GM19397 (cell line): ENCODE measurements around the gene PIGH.

ENCODE experiments used
- ATAC-seq: cut with Tn5 transposase; IDR thresholded peaks from one replicate; pipeline ENCODE4 v1.9.1; 2021; ENCODE audit warnings: mild to moderate bottlenecking, moderate library complexity; ENCODE audit not compliant: unreplicated experiment

Gene PIGH

DNA sequence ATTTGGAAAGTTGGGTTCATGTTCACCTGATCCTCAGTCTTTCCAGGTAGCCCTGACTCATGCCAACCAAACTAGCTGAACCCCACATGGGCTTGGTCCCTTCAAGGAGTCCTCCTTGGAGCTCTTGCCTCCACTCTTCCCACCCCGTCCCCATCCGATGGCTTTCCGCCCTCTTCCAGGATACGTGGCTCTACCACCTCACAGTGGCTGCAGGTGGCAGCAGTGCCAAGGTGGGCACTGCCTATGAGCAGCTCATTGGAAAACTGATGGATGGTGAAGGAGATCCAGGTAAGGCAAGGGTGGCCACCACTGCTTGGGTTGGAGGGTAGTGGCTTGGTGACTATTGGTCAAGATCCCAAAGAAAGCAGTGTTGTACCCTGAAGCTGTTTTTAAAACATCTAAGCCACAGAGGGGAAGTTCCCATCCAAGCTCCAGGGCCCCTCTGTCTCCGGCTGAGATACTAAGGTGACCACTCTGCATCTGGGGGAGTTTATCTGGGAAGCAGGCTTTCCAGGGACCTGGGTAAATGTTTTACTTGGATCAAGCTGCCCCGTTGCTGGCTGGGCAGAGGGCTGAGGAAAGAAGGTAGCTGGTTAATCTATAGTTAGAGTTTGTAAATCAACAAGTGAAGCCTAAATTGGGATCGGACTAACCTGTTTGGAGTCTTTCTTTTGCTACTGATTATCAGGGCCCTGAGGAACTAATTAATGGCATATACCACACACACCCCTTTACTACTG is 23.7 kb downstream of the PIGH start:
- ATAC-seq, result no peak

DNA sequence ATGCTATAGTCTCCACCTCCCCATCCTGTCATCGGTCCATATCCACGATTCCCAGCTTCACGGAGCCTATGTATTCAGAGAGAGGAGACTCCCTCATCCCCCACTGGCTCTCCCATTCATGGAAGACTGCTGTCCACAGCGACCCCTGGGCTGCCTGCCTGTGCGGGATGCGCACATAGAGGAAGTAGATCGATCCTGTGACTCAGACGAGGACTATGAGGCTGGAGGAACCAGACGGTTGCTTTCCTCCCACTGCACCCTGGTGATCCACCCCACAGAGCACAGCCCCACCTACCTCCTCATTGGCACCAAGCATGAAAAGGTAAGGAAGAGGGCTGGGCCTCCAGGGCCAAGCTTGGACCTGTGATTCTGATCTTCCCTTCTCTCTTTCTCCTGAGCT is 24.4 kb downstream of the PIGH start:
- ATAC-seq, result no peak

DNA sequence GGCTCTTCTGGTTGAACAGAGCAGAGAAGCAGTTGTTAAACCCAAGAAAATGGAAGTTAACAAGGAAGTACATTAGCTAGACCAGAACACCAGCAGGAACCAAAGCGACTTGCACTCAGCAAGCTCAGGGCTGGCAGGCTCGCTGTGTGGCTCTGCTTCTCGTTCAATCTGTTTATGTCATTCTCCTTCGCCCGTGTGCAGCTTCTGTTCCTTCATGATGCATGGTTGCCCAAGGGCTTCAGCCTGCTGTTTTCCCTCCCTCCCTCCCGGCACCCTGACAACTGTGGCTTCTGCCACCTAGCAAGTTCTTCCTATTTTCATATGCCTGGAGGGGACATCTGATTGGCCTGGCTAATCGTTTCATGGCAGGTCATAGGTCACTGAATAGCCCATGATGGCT is 25.3 kb downstream of the PIGH start:
- ATAC-seq, result no peak

DNA sequence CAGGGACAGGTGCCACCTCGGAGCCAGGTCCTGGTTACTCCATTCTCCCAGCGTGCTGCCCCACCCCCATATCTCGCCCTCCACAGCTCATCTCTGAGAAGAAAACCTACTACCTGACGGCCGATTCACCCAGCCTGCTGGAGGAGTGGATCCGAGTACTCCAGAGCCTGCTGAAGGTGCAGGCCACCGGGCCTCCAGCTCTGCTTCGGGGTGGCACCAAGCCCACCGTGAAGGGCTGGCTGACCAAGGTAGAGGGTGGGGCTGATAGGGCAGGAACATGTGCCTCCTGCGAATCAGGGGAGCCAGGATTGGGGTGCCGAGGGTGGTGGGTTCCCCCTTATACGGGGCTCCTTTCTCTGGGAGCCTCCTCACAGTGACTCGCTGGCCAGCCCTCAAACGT is 25.9 kb downstream of the PIGH start:
- no peak for ATAC-seq

DNA sequence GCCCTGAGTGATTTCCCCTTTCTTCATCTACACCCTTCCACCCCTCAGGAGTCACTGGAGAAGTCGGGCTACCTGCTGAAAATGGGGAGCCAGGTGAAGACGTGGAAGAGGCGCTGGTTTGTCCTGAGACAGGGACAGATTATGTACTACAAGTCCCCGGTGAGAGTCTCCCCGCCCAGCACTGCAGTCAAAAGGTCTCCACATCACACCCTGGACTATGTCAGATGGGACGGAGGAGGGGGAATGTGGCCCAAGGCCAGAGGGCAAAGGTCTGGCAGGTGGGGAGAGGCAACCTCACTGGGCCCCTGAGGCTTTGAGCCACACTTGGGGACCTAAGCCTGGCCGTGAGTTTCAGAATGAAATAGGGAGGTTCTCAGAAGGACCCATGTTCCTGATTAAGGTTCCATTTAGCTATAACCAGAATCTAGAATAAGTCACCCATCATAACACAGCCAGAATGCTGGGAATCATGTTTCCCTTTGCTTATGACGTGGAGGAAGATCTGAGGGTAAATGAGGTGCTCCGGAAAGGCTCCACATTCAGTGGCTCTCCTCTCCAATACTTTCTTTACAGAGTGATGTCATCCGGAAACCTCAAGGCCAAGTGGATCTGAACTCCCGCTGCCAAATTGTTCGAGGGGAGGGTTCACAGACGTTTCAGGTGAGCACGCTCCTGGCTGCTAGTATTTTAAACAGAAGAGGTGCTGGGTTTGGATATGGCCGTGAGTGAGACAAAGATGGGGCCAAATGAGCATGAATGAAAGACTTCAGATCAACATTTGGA is 26.6 kb downstream of the PIGH start:
- ATAC-seq, result no peak

DNA sequence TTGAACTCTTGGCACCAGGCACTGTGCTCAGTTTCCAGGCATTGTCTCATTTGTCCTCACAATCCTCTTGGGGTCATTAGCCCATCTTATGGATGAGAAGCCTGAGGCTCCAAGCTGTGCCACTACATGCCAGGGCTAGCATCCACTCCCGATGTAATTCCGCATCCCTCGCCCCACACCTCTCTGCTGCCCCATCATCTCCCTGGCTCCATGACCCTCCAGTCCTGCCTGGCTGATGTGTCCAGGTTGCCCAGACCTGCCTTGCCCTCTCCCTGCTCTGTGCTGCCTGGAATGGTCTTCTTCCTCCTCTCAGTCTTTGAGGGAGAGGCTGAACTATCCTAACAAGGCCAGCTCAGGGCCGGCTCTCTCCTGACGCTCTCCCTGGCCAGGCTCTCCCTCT is 27.5 kb downstream of the PIGH start:
- no peak for ATAC-seq

DNA sequence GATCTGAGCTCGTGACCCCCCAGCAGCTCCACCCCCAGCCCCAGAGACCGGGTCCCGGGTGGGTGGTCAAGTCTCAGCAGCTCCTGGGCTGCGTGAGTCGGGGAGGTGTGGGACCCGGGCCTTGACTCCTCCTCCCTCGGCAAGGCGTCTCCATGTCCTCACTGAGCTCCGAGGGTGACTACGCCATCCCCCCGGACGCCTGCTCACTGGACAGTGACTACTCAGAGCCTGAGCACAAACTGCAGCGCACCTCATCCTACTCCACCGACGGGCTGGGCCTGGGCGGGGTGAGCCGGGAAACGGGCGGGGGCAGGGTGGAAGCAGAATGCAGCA is 28.1 kb downstream of the PIGH start:
- no peak for ATAC-seq

DNA sequence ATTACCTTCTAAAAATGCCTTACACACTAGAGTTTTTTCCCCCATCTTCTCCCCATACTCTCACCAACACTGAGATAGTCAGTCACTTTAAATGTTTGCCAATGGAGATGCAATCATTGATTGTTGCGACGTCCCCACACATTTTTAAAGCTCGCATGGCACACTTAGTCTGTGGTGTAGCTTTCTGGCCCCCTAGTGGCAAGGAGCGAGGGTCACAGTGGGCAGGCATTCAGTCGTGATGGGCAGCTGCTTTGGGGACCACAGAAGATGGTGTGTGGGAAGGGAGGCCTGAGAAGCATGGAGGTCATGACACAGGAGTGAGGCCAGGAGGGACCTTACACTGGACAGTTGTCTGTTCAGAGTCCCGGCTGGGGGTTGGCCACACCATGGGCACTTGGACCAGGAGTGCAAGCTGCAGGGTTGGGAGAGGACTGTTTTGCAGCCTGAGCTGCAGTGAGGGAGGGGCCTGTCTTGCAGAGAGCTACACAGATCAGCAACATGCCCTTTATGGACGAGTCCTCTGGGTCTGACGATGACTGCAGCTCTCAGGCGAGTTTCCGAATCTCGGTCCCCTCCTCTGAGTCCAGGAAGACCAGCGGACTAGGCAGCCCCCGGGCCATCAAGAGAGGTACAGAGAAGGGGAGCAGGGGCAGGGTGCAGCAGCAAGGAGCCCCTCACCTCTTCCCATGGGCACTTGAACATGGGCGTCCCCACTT is 28.6 kb downstream of the PIGH start:
- ATAC-seq, result peak; percentile 64

DNA sequence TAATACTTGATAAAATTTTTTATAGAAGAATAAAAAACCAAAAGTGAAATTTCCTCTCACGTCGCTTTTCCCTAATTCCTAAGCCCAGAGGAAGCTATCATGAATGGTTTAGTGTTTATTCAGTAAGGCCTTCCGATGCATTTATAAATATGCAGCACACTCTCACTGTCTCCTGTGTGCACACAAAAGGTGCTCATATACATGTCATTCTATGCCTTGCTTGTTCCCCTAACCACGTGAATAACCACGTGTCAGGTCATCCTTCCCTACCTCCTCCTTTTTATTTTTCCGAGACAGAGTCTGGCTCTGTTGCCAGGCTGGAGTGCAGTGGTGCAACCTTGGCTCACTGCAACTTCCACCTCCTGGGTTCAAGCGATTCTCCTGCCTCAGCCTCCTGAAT is 29.6 kb downstream of the PIGH start:
- ATAC-seq, result no peak

DNA sequence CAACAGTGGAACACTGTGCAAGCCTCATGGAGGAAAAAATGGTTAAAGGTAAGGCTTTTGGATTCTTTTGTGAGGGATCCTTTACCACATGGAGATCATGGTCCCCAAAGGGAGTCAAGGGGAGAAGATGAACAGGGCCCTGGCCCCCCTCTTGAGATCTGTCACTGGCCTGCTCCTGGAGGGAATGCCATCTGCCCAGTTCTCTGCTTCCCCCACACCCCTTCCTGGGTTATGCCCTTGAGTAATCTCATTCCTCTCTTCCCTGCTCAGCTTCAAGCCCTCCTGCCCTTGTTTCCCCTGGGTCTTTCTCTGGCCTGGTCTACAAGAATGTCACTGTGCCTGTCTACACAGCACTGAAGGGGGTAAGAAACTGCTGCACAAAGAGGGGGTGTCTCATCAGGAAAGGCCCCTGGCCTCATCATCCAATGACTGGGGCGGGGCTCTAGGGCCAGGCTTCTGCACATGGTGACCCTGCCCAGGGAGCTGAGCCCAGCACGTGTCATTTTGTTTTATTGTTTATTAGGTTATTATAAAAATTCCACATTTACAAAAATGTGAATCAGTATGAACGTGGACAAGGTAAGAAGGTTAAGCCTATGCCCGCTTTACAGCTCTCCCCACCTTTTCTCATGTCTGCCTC is 30.3 kb downstream of the PIGH start:
- ATAC-seq, result no peak

DNA sequence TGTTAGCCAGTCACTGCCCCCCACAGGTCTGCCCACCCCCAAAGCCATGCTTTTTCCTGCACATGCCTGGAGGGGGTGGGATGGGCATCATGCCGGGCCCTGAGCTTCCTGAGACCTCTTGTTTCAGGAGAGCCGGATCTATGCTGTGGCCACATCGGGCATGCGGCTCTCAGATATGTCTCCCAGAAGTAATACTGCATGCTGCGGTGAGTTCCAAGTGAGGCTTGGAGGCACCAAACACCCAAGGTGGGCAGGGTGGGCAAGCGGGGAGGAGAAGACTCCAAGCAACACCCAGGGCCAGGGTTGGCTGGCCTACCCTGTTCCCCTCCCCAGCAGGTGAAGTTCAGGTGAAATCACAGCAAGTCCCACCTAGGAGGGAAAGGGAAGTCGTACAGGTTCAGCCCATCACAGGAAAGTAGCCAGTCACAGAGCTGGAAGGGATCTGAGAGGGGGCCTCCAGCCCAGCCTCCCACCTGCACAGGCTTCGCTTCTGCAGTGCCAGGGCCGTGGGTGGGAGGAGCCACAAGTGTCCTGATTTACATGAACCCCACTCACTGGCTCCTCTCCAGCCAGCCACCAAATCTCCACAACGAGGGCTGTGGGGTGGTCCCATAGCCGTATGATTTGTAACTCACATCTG is 30.9 kb downstream of the PIGH start:
- ATAC-seq, result no peak

DNA sequence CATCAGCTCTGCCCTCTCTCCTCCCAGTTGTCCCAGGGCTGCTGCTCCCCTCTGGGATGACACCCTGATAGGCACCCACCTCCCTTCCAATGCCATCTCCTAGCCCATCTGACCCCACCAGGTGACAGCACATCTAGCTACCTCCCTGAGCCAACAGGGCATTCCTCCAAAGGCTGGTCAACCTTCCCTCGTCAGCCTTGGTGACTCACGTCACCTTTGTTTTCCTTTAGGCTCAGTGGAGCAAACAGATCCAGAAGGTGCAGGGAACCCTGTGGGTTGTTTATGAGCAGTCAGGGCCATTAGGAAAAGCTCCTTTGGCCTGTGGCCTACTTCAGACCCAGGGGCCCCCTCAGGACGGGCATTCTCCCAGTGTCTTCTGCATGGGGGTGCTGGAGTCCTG is 32.4 kb downstream of the PIGH start:
- no peak for ATAC-seq

DNA sequence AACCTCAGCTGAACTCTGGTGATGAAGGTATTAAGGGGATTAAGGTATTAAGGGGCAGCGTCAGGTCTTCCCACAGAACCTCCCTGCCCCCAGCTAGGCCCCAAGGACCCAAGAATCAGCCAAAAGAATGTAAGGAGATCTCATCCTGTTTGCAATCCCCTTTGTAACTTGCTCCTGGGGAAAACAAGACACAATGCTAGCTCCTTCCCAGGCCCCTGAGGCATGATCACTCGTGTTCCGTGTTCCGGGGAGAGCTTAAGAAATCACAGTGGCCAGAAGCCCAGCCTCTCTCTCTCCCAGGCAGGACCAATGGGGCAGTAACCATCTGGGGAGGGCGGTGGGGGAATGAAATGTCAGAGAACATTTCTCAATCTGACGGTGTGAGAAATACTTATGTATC is 33.2 kb downstream of the PIGH start:
- no peak for ATAC-seq

DNA sequence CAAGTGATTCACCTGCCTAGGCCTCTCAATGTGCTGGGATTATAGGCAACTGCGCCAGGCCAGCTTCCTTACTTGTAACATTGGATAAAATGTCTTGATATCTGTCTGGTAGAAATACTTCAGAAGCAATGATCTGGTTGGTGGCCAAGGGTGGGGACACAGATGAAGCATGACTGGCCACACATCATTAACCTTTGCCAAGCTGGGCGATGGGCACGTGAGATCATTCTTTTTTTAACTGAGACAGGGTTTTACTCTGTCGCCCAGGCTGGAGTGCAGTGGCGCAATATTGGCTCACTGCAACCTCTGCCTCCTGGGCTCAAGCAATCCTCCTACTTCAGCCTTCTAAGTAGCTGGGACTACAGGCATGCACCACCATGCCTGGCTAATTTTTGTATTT is 35.8 kb downstream of the PIGH start:
- no peak for ATAC-seq

DNA sequence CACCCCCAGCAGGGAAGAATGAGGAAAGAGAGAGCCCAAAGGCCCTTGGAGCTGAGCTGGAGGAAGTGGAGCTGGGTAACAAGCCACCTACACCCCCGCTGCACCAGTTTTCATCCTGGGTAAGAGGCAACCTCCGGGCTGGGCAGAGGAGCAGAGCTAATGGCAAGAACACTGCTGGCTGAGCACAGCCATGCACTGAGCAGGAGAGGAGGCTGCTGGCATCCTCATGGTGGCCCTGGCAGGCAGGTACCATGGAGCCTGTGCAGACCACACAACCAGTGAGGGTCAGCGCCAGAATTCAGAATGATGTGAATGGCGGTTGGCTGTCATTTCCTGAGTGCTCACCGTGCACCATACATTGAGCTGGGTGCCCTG is 37.3 kb downstream of the PIGH start:
- ATAC-seq, result no peak

DNA sequence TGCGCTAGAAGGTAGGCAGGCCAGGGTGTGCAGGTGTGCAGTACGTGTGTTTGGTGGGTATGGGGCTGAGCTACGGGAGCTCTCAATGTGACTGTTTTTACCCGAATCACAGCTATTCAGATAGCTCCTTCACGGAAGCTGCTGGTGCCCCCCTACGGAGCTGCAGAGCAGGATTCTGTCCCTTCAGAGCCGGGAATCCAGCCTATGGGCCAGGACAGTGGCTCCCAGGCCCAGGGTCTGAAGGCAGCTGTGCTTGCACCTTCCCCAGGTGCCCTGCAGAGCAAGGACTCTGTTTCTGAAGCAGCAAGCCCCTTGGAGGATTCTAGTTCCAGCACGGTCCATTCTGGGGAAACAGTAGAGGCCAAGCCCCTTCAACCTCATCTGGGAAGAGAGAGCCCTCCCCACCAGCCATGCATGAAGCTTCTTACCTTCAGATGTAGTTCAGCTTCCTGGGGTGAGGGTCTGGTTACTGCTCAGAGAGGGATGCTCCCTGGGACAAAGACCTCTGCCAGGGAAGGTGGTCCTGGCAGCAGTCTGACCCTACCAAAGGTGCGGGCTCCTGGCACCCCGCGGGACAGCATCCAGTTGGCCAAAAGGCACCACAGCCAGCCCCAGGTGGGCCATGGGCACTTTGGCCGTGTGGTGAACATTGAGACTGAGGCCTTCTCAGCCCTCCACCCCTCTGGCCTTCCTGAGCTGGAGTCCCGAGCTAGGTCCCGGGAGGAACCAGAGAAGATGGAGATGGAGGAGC is 37.9 kb downstream of the PIGH start:
- ATAC-seq, result no peak

DNA sequence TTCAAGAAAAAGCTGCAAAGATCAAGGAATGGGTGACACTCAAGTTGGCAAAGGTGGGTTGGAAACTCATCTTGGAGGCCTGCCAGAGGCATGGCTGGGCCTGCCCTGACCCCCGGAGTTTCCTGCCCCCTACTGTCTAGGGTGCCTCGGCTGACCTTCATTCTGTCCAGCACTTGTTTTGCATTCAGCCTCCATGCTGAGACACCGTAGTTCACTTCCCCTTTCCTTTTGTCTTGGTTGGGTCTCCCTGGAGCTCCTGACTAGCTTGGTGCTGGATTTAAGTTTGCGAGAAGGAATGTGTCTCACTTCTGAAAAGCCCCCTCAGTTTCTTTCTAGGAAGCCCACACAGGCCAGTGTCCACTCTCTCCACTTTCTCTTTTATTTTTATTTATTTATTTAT is 40.4 kb downstream of the PIGH start:
- no peak for ATAC-seq

DNA sequence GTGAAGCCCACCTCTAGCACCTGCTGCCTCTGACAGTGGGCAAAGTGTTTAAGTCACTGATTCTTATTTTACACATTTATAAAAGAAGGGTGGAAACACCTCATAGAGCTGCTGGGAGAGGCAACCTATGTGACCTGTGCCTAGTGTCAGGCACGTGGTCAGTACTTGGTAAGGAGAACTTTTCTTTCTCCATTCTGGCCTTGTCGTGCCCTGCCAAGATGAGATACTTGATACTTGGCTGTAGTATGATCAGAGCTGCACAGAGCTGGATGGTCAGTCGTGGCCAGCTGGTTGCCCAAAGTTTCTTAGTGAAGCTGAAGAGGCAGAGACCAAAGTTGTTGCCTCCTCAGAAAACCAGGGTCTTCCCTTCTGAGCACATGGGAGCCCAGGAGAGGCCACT is 42.4 kb downstream of the PIGH start:
- ATAC-seq, result no peak

DNA sequence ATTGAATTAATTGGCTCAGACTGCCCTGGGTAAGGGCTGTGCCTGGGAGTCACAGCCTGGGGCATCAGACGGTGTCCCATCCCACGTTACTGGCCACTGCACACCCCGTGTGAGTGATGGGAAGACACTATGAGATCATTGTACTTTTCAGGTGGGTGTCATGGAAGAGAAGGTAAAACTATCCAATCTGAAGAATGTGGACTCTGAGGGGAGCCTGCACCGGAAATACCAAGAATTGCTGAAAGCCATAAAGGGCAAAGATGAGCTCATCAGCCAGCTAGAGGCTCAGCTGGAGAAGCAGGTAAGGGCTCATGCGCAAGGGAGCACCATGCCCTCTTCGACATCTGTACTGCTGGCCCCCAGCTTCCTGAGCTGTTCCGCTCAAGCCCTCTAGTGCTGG is 43.0 kb downstream of the PIGH start:
- no peak for ATAC-seq

DNA sequence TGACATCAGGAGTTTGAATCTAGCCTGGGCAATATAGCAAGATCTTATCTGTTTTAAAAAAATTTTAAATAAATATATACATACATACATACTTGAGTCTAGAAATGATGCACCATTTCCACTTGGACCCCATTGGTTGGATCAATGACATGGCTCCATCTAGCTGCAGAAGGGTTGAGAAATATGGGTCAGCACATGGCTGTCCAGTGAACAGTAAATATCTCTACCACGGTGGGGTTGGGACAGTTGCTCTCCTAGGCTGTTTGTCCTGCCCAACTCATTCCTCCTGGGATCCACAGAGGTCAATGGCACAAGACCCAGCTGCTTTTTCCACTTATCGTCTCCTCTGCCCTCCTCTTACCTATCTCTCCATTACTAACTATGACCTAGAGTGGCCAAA is 43.4 kb downstream of the PIGH start:
- no peak for ATAC-seq
